ENCODE results near the gene EEPD1. TPM values are rescaled to one million over a fixed set of nuclear protein-coding genes. Genes with fewer than 3 reads are reported as not detected.
"Not testable (repeated sequence)": the region's sequence is repeated elsewhere in the genome, so short reads cannot be mapped to it uniquely, and the experiment has no call there.

EEPD1 gene
- total RNA-seq, 2 experiments from 2014 or later, result 1.2 to 1.3 TPM

DNA sequence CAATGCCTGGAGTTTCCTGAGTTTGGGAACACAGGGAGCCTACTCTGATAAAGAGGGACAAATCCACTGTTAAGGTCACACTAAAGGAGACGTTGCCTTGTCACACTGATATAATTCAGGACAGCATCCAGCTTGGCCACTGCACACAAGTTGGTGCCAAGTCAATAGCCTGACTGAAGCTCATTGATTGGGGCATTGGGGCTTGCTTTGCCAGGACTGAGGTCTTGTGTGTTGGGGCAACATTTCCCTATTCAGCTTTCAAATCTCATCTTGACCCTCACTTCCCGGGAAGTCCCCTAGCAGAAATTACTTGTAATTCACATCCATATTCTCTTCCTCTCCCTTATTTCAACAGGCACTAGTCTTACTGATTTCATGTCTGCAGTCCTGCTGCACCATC lies 3.8 kb upstream of the EEPD1 start:
- CTCF ChIA-PET, result interaction anchor here (1.2 kb wide), 1 partner anchor 143 kb away, joined by 3 read pairs; no protein-coding TSS in a partner anchor
- H3K4me1 Mint-ChIP-seq (ENCODE audit: low read depth); H3K9me3 Mint-ChIP-seq; intact Hi-C loops (cut with micrococcal nuclease); H3K27ac Mint-ChIP-seq; DNase-seq; H3K27me3 Mint-ChIP-seq; H3K36me3 Mint-ChIP-seq; H3K4me3 Mint-ChIP-seq; POLR2A ChIA-PET: not testable (repeated sequence)

DNA sequence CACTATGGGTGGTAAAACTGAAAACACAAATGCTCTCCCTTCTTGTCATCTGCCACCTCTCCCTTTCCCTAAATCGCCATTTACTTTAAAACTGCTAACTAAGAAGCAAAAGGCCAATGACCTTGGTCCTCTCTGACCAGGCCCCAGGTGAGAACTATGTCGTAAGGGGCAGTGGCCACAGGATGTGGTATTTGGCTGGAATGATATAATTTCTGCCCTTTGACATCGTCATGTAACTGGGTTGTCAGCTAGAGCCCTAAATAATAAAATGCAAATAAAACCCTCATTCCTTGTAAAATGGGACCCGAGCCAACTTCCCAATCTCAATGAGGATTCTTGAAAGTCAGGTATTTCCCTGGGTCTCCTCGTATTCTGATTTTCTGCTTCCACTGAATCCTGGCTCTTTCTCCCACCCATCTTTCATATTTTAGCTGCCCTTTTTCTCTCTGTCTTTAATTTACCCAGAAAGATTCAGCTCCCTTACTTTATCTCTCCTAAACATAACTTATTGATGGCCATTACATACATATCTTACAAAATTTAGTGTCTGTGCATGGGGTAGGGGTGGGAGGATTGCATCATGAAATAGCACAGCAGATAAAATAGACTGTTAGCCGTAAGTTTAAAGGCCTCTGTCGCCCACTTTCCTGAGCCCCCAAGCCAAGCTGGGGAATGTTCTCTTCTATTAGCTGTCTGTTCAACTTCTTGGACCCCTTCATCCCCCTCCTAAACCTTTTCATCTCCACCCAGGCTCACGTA lies 3.2 kb upstream of the EEPD1 start:
- Mint-ChIP-seq H3K27me3 (no peaks in the 10 kb centered on the region), H3K4me3 (no peak overlapping the region), H3K27ac (no peak overlapping the region), H3K4me1 (ENCODE audit: low read depth) (peaks cover 12% of the 10 kb centered on the region), H3K9me3 (peaks cover 2% of the 10 kb centered on the region), H3K36me3 (no peaks in the 10 kb centered on the region)
- CTCF ChIA-PET, result interaction anchor here (1.2 kb wide), 1 partner anchor 142 kb away, joined by 3 read pairs; no protein-coding TSS in a partner anchor
- intact Hi-C loops (cut with micrococcal nuclease), result loop anchor here (5.0 to 10.0 kb wide), 2 partner anchors 345 to 1113 kb away; partner anchors contain the start of genes DPY19L1 and SEPTIN7
- POLR2A ChIA-PET, result no interaction called here
- DNase-seq, result no peak

DNA sequence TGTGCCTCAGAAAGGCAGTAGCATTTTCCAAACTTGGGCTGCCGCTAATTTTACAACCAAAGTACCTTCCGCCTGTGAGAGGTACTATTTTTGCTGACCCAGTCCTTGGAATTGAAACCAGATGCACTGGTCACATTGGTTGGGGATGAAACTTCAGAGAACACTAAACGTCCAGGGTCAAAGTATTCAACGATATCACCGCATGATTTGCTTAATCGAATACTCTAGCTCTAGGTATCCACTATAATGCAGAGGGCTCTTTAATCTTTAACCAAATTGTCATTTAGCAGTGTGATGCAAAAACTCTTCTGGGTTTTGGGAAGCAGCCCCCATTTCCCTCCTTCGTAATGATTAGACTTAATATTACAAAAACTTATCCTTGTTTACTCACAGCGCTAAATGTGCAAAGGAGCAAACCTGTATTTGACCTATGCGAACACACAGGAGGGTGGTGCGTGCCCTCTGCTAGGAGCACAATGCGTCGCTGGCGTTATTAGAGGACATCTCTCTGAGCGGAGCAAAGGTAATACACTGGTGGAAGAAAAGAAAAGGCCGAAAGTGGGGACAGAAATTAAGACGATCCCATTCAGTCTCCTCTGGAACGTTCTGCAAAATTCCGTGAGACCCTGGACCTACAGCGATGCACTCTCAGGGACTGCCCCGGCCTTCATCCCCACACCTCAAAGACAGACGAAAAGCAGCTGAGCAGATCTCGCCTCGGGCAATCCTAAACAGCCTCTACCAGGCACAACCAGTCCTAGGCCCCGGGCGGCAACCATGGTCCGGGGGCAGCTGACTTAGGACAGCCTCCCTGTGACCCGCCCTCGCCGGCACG lies 916 bp upstream of the EEPD1 start:
- peaks cover 27% of the 10 kb centered on the region for H3K4me1 Mint-ChIP-seq (ENCODE audit: low read depth)
- intact Hi-C loops (cut with micrococcal nuclease), result loop anchor here (1.0 to 10.0 kb wide), 4 partner anchors 215 to 1115 kb away; partner anchors contain the start of genes DPY19L1 and SEPTIN7
- peaks cover 2% of the 10 kb centered on the region for H3K9me3 Mint-ChIP-seq
- no peak for DNase-seq
- H3K27me3 Mint-ChIP-seq, result no peaks in the 10 kb centered on the region
- H3K4me3 Mint-ChIP-seq, result peak overlapping the region; percentile 75
- H3K27ac Mint-ChIP-seq, result peak overlapping the region; percentile 21
- H3K36me3 Mint-ChIP-seq, result no peaks in the 10 kb centered on the region
- POLR2A ChIA-PET, result interaction anchor here (1.0 kb wide), 1 partner anchor 40 kb away, joined by 3 read pairs; no protein-coding TSS in a partner anchor
- CTCF ChIA-PET, result no interaction called here

DNA sequence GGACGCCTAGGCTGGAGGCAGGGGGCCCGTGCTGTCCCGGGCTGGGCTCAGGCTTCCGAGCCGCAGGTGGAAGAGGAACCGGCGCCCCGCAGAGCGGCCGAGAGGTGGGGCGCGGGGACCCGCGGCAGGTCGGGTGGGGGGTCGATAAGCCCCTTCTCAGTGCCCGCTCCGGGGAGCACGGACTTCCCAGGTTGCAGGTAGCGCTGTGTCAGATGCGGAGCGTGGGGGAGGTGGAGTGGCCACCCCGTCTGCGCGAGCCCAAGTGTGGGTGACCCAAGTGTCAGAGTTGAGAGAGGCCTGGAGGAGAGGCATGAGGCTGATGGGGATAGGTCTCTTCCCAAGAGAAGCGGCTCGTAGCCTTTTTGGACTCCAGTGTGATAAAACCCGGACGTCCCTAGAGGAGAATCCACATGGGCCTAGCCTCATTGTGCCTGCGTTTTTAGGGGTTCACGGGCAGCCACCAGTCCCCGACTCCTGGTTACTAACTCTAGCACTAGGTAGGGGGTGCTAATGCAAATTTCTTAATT lies 580 bp downstream of the EEPD1 start:
- peaks cover 27% of the 10 kb centered on the region for H3K4me1 Mint-ChIP-seq (ENCODE audit: low read depth)
- no peaks in the 10 kb centered on the region for H3K27me3 Mint-ChIP-seq
- CTCF ChIA-PET, result no interaction called here
- no peak overlapping the region for H3K27ac Mint-ChIP-seq
- no peaks in the 10 kb centered on the region for H3K9me3 Mint-ChIP-seq
- H3K4me3 Mint-ChIP-seq, result peak overlapping the region; percentile 75
- peak; percentile 30 for DNase-seq
- POLR2A ChIA-PET, result no interaction called here
- no peaks in the 10 kb centered on the region for H3K36me3 Mint-ChIP-seq
- intact Hi-C loops (cut with micrococcal nuclease), result loop anchor here (1.0 to 10.0 kb wide), 5 partner anchors 38 to 1116 kb away; partner anchors contain the start of genes DPY19L1 and SEPTIN7

DNA sequence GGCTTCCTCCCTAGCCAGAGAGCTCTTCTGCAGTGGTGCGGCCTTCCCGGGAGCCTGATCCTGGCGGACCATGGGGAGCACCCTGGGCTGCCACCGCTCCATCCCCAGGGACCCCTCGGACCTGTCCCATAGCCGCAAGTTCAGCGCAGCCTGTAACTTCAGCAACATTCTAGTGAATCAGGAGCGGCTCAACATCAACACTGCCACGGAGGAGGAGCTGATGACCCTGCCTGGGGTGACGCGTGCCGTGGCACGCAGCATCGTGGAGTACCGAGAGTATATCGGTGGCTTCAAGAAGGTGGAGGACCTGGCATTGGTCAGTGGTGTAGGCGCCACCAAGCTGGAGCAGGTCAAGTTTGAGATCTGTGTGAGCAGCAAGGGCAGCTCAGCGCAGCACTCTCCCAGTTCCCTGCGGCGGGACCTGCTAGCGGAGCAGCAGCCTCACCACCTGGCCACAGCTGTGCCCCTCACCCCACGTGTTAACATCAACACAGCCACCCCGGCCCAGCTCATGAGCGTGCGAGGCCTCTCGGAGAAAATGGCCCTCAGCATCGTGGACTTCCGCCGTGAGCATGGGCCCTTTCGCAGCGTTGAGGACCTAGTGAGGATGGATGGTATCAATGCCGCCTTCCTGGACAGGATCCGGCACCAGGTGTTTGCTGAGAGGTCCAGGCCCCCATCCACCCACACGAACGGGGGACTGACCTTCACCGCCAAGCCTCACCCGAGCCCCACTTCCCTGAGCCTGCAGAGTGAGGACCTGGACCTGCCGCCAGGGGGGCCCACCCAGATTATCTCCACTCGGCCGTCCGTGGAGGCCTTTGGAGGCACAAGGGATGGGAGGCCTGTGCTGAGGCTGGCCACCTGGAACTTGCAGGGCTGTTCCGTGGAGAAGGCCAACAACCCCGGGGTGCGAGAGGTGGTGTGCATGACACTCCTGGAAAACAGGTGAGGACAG lies 1.5 kb downstream of the EEPD1 start:
- Mint-ChIP-seq H3K27me3 (no peaks in the 10 kb centered on the region), H3K9me3 (no peaks in the 10 kb centered on the region), H3K36me3 (no peaks in the 10 kb centered on the region), H3K27ac (no peak overlapping the region), H3K4me3 (peak overlapping the region; percentile 75), H3K4me1 (ENCODE audit: low read depth) (peaks cover 27% of the 10 kb centered on the region)
- no peak for DNase-seq
- POLR2A ChIA-PET, result interaction anchor here (0.5 kb wide), 1 partner anchor 123 kb away, joined by 3 read pairs; no protein-coding TSS in a partner anchor
- intact Hi-C loops (cut with micrococcal nuclease), result loop anchor here (5.0 to 10.0 kb wide), 2 partner anchors 350 to 1117 kb away; partner anchors contain the start of genes DPY19L1 and SEPTIN7
- CTCF ChIA-PET, result no interaction called here

DNA sequence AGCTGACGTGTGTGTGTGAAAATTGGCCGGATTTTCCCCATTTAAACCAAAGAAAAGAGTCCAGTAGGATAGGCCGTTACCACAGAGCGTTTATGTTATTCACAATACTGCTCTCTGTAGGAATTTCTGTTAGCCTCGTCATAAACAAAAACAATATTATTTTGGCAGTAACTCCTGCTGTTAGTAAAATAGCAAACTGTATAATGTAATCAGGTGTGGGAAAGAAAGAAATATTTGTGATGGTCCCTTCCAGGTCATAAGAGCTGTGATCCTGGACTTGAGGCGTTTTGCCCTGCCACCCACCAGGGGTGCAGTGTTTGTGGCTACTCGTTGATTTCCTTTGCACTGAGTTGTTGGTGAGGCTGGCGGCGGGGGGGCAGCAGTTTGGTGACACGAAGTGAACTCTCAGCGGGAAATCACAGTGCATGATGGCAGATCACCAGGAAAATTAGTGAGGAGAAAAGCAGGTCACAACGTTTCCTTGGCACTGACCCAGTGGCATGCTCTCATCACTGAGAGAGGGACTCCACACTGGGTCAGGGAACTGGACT lies 2.8 kb downstream of the EEPD1 start:
- Mint-ChIP-seq H3K36me3 (no peaks in the 10 kb centered on the region), H3K27me3 (no peaks in the 10 kb centered on the region), H3K4me1 (ENCODE audit: low read depth) (peaks cover 27% of the 10 kb centered on the region), H3K9me3 (no peaks in the 10 kb centered on the region), H3K27ac (no peak overlapping the region), H3K4me3 (no peak overlapping the region)
- DNase-seq, result no peak
- CTCF ChIA-PET, result interaction anchor here (1.2 kb wide), 1 partner anchor 27 kb away, joined by 3 read pairs; no protein-coding TSS in a partner anchor
- POLR2A ChIA-PET, result no interaction called here
- intact Hi-C loops (cut with micrococcal nuclease), result loop anchor here (10.0 kb wide), 1 partner anchor 351 kb away; the partner anchor contains the start of gene SEPTIN7

DNA sequence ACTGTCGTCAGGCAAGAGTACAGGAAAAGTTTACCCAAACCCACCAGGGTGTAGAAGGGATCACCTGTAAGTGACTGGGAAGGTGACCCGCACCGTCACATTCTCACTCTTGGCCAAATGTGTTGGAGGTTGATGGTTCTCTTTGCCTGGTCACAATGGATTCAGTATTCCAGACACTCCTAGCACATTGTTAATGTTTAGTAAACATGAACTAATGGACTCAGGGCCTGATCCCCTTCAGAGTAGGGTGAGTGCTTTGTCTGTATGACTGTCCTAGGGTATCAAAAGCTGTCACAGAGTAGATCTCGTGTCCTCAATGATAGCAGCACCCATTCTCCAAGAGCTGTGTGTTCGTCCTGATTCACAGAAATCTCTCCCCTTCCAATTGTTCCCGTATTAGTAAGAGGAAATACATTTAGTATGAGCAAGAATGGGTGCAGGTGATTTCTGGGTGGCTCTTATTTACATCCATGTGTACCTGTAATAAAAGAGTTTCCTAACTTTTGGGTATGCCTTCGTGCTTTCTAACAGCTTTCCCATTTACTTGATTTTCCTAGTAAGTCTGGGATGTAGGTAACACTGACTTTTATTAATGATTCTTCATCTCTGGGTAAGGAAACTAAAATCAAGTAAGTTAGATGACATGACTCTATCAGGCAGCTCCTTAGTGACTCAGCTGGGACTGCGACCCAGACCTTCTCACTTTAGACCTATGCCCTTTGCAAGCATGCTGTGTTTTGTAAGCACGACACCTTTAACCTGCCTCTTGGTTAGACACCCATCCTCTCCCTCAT lies 4.7 kb downstream of the EEPD1 start:
- peaks cover 24% of the 10 kb centered on the region for H3K4me1 Mint-ChIP-seq (ENCODE audit: low read depth)
- CTCF ChIA-PET, result no interaction called here
- no peak overlapping the region for H3K4me3 Mint-ChIP-seq
- POLR2A ChIA-PET, result no interaction called here
- DNase-seq, result no peak
- no peaks in the 10 kb centered on the region for H3K27me3 Mint-ChIP-seq
- H3K27ac Mint-ChIP-seq, result no peak overlapping the region
- H3K9me3 Mint-ChIP-seq, result no peaks in the 10 kb centered on the region
- intact Hi-C loops (cut with micrococcal nuclease), result loop anchor here (10.0 kb wide), 1 partner anchor 353 kb away; the partner anchor contains the start of gene SEPTIN7
- H3K36me3 Mint-ChIP-seq, result no peaks in the 10 kb centered on the region

DNA sequence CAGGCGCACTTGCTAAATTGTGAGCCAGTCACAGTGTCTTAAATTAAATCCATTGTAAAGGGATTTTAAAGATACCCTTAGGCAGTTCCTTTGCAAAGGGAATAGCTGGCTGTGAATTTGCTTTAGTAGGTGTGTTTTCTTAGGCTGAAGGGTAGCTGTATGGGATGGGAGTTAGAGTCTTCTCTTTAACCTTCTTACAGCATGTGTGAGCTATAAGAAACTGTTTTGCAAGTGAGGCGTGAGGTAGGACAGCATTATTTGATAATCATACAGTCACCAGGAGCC lies 5.2 kb downstream of the EEPD1 start:
- ChIA-PET POLR2A (no interaction called here), CTCF (no interaction called here)

DNA sequence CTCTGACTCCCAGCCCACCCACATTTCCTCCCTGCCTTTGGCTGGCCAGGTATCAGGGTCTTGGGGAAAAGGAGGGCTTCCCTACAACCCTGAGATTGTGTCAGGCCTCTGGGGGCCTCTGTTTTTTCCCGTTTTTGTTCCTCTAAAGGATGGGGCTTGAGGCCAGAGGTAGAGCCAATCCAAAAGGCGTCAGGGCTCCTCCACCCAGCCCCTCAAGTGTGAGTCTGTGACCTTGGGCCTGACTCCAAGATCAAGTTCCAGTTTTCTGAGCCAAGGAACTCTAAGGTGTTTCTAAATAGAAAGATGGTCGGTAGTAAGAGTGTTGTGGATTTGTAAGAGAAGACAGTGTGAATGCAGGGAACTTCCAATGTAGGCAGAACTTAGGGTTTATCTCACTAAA lies 6.6 kb downstream of the EEPD1 start:
- ChIA-PET POLR2A (no interaction called here), CTCF (no interaction called here)
- DNase-seq, result no peak
- H3K4me3 Mint-ChIP-seq, result no peak overlapping the region
- no peaks in the 10 kb centered on the region for H3K9me3 Mint-ChIP-seq
- no peak overlapping the region for H3K27ac Mint-ChIP-seq
- H3K4me1 Mint-ChIP-seq (ENCODE audit: low read depth), result peaks cover 16% of the 10 kb centered on the region
- no peaks in the 10 kb centered on the region for H3K36me3 Mint-ChIP-seq
- intact Hi-C loops (cut with micrococcal nuclease), result loop anchor here (10.0 kb wide), 1 partner anchor 355 kb away; the partner anchor contains the start of gene SEPTIN7
- H3K27me3 Mint-ChIP-seq, result no peaks in the 10 kb centered on the region

More for the DNA sequence above, 5.2 kb downstream of the EEPD1 start:
- no peaks in the 10 kb centered on the region for H3K9me3 Mint-ChIP-seq
- DNase-seq, result no peak
- no peak overlapping the region for H3K4me3 Mint-ChIP-seq
- no peaks in the 10 kb centered on the region for H3K27me3 Mint-ChIP-seq
- no peaks in the 10 kb centered on the region for H3K36me3 Mint-ChIP-seq
- peaks cover 24% of the 10 kb centered on the region for H3K4me1 Mint-ChIP-seq (ENCODE audit: low read depth)
- H3K27ac Mint-ChIP-seq, result no peak overlapping the region
- intact Hi-C loops (cut with micrococcal nuclease), result loop anchor here (10.0 kb wide), 1 partner anchor 353 kb away; the partner anchor contains the start of gene SEPTIN7

DNA sequence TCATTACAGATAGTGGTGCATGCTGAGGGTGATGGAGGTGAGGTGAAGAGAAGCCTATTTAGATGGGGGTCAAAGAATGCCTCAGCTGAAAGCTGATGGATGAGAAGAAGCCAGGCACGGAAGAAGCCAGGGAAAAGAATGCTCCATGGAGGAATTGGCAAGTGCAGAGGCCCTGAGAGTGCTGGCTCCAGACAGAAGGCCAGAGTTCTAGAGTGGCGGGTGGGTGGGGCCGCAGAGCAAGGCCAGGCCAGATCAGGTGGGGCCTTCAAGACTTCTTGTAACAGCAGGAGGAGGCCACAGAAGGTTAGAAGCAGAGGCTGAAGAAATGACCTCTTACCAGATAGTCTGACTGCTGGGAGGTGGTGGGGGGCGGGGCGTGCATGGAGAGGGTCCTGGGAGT lies 7.3 kb downstream of the EEPD1 start:
- intact Hi-C loops (cut with micrococcal nuclease), result no loop called here
- no peak for DNase-seq
- Mint-ChIP-seq H3K4me1 (ENCODE audit: low read depth) (peaks cover 13% of the 10 kb centered on the region), H3K4me3 (no peak overlapping the region), H3K9me3 (no peaks in the 10 kb centered on the region), H3K36me3 (no peaks in the 10 kb centered on the region), H3K27ac (no peak overlapping the region), H3K27me3 (no peaks in the 10 kb centered on the region)
- POLR2A ChIA-PET, result no interaction called here
- CTCF ChIA-PET, result no interaction called here

All from activated CD4-positive, alpha-beta memory T cell treated with anti-CD3 and anti-CD28 coated beads for 36 hours (primary cell).